Hepatocyte (in vitro differentiated cells): ENCODE results near the gene TIGAR.

Experiments used
- CTCF ChIP-seq: fragments of 200-600 bp; sonication (generic); IDR thresholded peaks from 2 replicates; pipeline ENCODE4 v1.5.1; 2016; ENCODE audit warnings: antibody characterized with exemption, mild to moderate bottlenecking; ENCODE audit not compliant: poor library complexity
- EZH2 ChIP-seq: fragments of 200-600 bp; sonication (generic); IDR thresholded peaks from 2 replicates; pipeline ENCODE4 v1.6.1; 2016; ENCODE audit warnings: antibody characterized with exemption, mild to moderate bottlenecking, borderline replicate concordance

GRCh38 chr12:4353785-4354208, 32.8 kb downstream of the TIGAR start:
- peak; percentile 35 for TF ChIP-seq CTCF
- TF ChIP-seq EZH2 = no peak
